Activated naive CD4-positive, alpha-beta T cell treated with anti-CD3 and anti-CD28 coated beads for 36 hours (primary cell): ENCODE results near the gene TSPAN14. TPM values are rescaled to one million over a fixed set of nuclear protein-coding genes. Genes with fewer than 3 reads are reported as not detected.

ENCODE experiments used
- CTCF ChIA-PET: fragments of 350-600 bp; sonication (Branson Sonifier 250); formaldehyde crosslinking; loops from one replicate; lab custom pipeline; 2021; ENCODE audit warnings: antibody characterized with exemption; lab: Charles Lee
- DNase-seq: peaks from one replicate; pipeline ENCODE4 v3.0.0-alpha.2; 2020
- H3K27ac Mint-ChIP-seq: one replicate; pipeline ENCODE4 v1.8.0; 2021; ENCODE audit warnings: mild to moderate bottlenecking, mixed read lengths
- H3K27me3 Mint-ChIP-seq: one replicate; pipeline ENCODE4 v1.8.0; 2021; ENCODE audit warnings: low read depth, mixed read lengths
- H3K36me3 Mint-ChIP-seq: one replicate; pipeline ENCODE4 v1.8.0; 2021; ENCODE audit warnings: low read depth, mixed read lengths
- H3K4me1 Mint-ChIP-seq: one replicate; pipeline ENCODE4 v1.8.0; 2021; ENCODE audit warnings: low read depth, mixed read lengths
- H3K4me3 Mint-ChIP-seq: one replicate; pipeline ENCODE4 v1.8.0; 2021; ENCODE audit warnings: mild to moderate bottlenecking, moderate library complexity, mixed read lengths
- H3K9me3 Mint-ChIP-seq: one replicate; pipeline ENCODE4 v1.8.0; 2021; ENCODE audit warnings: mixed read lengths
- intact Hi-C: fragments of 100-400 bp; cut with micrococcal nuclease; formaldehyde crosslinking; loops from one replicate; pipeline ENCODE4 v1.15.1; 2023
- total RNA-seq, 2 experiments: library from RNA; stranded (reverse); gene quantifications; one replicate each; pipeline ENCODE4 v1.2.3, GENCODE V29; 2021

TSPAN14 gene
- total RNA-seq, 2 experiments from 2014 or later: 33.5 to 35.5 TPM

DNA sequence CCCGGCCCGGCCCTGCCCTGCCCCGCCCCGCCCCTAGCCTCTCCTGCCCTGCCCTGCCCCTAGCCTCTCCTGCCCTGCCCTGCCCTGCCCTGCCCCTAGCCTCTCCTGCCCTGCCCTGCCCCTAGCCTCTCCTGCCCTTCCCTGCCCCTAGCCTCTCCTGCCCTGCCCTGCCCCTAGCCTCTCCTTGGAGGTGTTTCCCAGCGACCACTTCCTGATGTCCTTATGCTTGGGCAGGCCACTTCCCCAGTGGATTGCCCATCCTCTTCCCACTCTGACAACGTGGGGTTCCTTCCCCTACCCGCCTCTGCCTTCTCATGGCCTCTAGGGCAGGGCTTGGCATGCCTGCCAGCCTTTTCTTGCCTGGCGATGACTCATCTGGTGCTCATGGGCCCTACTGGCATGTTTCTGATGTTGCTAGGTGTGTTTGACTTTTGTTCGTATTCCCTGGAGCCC, 24.6 kb upstream of the TSPAN14 start:
- DNase-seq: no peak

DNA sequence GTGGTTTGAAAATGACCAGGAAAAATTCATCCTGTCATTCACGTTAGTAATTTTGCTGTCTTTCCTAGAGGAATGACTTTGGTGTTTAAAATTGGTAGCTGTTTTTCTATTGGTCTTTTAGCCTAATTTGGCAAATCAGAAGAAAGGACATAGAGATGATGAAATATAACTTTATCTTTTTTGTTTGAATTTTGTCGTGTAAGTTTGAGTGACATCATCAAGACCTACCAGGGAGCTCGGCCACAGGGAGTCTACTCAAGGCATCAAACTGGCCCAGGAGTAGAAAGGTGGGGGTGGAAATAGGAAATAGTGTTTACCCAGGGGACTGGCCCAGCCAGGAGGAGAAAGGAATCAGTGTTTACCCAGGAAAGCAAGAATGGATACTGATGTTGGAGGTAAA, 21.0 kb upstream of the TSPAN14 start:
- Mint-ChIP-seq H3K36me3 (peaks cover 4% of the 10 kb centered on the region), H3K9me3 (no peaks in the 10 kb centered on the region), H3K4me3 (no peak overlapping the region), H3K27ac (no peak overlapping the region), H3K4me1 (peaks cover 4% of the 10 kb centered on the region), H3K27me3 (no peaks in the 10 kb centered on the region)
- CTCF ChIA-PET: interaction anchor here (2.0 kb wide), 1 partner anchor 11 kb away, joined by 7 read pairs; no protein-coding TSS in a partner anchor
- intact Hi-C loops: no loop called here
- no peak for DNase-seq

More for the DNA sequence above, 24.6 kb upstream of the TSPAN14 start:
- Mint-ChIP-seq H3K9me3 (no peaks in the 10 kb centered on the region), H3K36me3 (peaks cover 15% of the 10 kb centered on the region), H3K27me3 (no peaks in the 10 kb centered on the region), H3K4me3 (no peak overlapping the region), H3K4me1 (peaks cover 4% of the 10 kb centered on the region), H3K27ac (no peak overlapping the region)
- intact Hi-C loops: no loop called here
- CTCF ChIA-PET: interaction anchor here (0.6 to 1.8 kb wide), 3 partner anchors 15 to 76 kb away, joined by 4 to 5 read pairs (median 5); no protein-coding TSS in a partner anchor

DNA sequence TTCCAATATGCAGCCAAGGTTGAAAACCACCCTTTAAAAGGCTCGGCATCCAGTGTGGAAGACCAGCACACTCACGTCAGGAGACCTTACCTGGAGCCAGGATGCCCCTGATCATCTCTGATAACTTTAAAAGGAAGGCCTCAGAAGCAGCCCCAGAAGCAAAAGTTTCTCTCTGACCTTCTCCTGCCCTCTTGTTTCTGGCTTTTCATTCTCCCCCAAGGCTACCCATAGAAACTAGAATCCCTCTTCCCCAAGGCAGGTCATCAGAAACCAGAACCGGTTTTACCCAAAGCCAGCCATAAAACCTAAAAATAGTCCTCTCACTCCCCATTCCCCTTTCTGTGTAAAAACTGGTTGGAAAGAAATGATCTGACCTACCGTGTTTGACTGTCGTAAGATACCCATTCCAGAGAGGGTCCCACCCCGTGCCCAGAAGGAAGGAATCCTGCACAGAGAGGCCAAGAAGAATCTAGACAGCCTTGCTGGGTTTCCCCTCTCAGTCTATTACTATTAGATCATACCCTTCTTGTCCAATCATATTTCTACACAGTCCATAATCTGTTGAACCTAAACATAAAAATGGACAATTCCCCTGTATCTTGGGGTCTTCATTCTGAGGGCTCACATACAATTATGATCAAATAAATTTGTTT, 17.5 kb upstream of the TSPAN14 start:
- intact Hi-C loops: no loop called here
- Mint-ChIP-seq H3K27me3 (no peaks in the 10 kb centered on the region), H3K4me1 (no peaks in the 10 kb centered on the region), H3K27ac (no peak overlapping the region), H3K36me3 (no peaks in the 10 kb centered on the region), H3K9me3 (no peaks in the 10 kb centered on the region), H3K4me3 (no peak overlapping the region)
- CTCF ChIA-PET: interaction anchor here (0.7 to 2.4 kb wide), 5 partner anchors 8 to 69 kb away, joined by 3 to 10 read pairs (median 4); no protein-coding TSS in a partner anchor
- no peak for DNase-seq

DNA sequence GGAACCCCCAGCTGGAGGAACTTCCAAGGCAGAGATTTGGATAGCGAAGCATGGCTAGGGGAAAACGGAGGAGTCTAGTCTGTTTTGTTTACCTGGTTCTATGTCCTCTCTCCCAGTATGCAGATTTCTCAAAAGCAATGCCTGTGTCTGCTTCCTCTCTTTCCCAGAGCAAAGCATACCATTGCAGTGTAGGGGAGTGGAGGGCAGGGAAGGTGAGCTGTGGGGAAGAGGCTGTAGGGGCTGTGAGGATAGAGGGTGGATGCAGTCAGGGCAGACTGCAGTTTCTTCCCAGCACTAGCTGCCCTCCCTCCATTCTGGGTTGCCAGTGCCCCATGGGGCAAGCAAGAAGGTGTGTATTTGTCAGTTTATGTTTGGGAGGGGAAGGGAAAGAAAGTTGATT, 16.9 kb upstream of the TSPAN14 start:
- H3K4me1 Mint-ChIP-seq: no peaks in the 10 kb centered on the region
- H3K36me3 Mint-ChIP-seq: no peaks in the 10 kb centered on the region
- no peaks in the 10 kb centered on the region for H3K9me3 Mint-ChIP-seq
- intact Hi-C loops: no loop called here
- DNase-seq: no peak
- H3K4me3 Mint-ChIP-seq: no peak overlapping the region
- no peak overlapping the region for H3K27ac Mint-ChIP-seq
- CTCF ChIA-PET: interaction anchor here (2.1 kb wide), 1 partner anchor 59 kb away, joined by 10 read pairs; no protein-coding TSS in a partner anchor
- no peaks in the 10 kb centered on the region for H3K27me3 Mint-ChIP-seq

DNA sequence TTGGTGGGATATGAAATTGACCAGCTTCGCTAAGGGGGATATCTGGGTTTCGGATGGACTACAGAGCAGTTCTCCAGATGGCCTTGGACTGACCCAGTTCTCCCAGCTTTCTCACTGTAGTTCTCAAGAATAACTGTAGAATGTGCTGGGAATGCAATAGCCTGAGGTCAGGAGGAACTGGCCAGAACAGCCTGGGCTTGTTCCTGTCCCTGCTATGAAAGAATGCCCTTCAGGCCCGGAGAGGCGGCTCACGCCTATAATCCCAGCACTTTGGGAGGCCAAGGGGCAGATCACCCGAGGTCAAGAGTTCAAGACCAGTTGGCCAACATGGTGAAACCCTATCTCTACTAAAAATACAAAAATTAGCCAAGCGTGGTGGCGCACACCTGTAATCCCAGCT, 12.3 kb upstream of the TSPAN14 start:
- intact Hi-C loops: loop anchor here (5.0 kb wide), 1 partner anchor 575 kb away; no protein-coding TSS in a partner anchor
- CTCF ChIA-PET: interaction anchor here (1.9 to 24.3 kb wide), 2 partner anchors 64 kb away, joined by 5 to 916 read pairs; no protein-coding TSS in a partner anchor
- Mint-ChIP-seq H3K27me3 (no peaks in the 10 kb centered on the region), H3K4me3 (no peak overlapping the region), H3K4me1 (peaks cover 32% of the 10 kb centered on the region), H3K27ac (no peak overlapping the region), H3K36me3 (no peaks in the 10 kb centered on the region), H3K9me3 (no peaks in the 10 kb centered on the region)
- no peak for DNase-seq

DNA sequence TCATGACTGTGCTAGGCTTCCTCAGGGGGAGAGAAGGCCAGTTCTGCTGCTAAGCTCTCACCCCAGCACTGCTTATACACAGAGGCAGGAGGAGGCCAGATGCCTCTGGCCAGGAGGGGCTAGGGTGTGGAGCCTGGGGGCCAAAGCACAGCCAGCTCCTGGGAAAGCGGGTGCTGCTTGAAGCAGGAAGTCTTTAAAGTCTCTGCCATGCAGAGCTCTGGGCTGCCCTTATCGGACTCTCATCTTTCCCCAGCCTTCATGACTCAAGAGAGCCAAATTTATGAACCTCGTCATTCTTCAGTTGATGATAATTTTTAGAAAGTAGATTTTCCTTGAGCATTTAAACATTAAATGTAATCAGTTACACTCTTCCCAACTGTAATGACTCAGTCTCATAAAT, 11.2 kb upstream of the TSPAN14 start:
- no peak for DNase-seq
- CTCF ChIA-PET: interaction anchor here (0.6 to 24.3 kb wide), 6 partner anchors 30 to 313 kb away, joined by 3 to 916 read pairs (median 15); no protein-coding TSS in a partner anchor
- Mint-ChIP-seq H3K27me3 (no peaks in the 10 kb centered on the region), H3K36me3 (no peaks in the 10 kb centered on the region), H3K4me1 (peaks cover 41% of the 10 kb centered on the region), H3K4me3 (no peak overlapping the region), H3K9me3 (no peaks in the 10 kb centered on the region), H3K27ac (no peak overlapping the region)
- intact Hi-C loops: loop anchor here (1.0 to 5.0 kb wide), 3 partner anchors 60 to 574 kb away; no protein-coding TSS in a partner anchor

DNA sequence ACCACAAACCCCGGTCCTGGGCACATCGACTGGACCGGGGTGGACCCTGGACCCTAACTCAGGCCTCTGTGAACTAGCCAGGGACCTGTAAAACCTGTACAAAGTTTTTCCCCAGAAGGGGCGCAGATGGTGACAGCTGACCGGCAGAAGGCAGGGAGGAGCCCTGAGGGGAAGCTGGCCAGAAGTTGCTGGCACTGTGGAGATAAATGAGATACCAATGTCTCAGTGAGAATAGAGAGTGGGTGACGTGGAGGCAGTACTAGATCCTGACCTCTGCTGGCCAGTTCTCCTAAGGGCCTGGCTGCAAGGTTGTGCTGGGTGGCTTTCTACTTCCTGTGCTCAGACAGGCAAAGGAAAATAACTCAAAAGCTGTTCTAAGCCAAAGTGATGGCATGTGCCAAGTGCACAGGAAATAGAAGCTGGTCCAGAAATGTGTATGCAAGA, 10.6 kb upstream of the TSPAN14 start:
- CTCF ChIA-PET: interaction anchor here (0.6 to 24.3 kb wide), 40 partner anchors 8 to 1256 kb away, joined by 3 to 916 read pairs (median 6); no protein-coding TSS in a partner anchor
- H3K4me3 Mint-ChIP-seq: no peak overlapping the region
- no peaks in the 10 kb centered on the region for H3K27me3 Mint-ChIP-seq
- no peaks in the 10 kb centered on the region for H3K36me3 Mint-ChIP-seq
- intact Hi-C loops: loop anchor here (1.0 to 5.0 kb wide), 3 partner anchors 60 to 574 kb away; no protein-coding TSS in a partner anchor
- no peaks in the 10 kb centered on the region for H3K9me3 Mint-ChIP-seq
- DNase-seq: peak; percentile 58
- H3K4me1 Mint-ChIP-seq: peaks cover 48% of the 10 kb centered on the region
- peak overlapping the region; percentile 37 for H3K27ac Mint-ChIP-seq

DNA sequence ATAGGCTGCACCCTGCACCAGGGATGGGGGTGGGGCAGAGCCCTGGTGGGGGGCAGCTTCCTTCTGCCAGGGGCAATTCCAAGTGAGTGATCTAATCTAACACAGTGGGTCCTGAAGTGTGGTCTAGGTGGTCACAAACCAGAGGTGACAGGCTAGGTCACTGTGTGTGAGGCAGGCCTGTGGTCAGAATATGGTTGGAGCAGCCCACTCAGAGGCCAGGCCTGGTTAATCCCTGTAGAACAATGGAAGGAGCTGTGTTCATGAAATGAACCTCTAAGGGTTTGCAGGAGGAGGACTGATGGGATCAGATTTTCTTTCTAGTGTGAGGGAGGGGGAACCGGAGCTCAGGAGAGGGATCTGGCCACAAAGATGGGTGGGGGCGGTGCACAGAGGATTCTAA, 10.0 kb upstream of the TSPAN14 start:
- H3K27ac Mint-ChIP-seq: peak overlapping the region; percentile 61
- peaks cover 54% of the 10 kb centered on the region for H3K4me1 Mint-ChIP-seq
- H3K4me3 Mint-ChIP-seq: no peak overlapping the region
- DNase-seq: no peak
- CTCF ChIA-PET: interaction anchor here (0.6 to 24.3 kb wide), 43 partner anchors 8 to 1255 kb away, joined by 3 to 916 read pairs (median 6); no protein-coding TSS in a partner anchor
- no peaks in the 10 kb centered on the region for H3K9me3 Mint-ChIP-seq
- H3K27me3 Mint-ChIP-seq: no peaks in the 10 kb centered on the region
- H3K36me3 Mint-ChIP-seq: no peaks in the 10 kb centered on the region
- intact Hi-C loops: loop anchor here (1.0 to 5.0 kb wide), 9 partner anchors 36 to 573 kb away; partner anchors contain the start of gene PRXL2A

DNA sequence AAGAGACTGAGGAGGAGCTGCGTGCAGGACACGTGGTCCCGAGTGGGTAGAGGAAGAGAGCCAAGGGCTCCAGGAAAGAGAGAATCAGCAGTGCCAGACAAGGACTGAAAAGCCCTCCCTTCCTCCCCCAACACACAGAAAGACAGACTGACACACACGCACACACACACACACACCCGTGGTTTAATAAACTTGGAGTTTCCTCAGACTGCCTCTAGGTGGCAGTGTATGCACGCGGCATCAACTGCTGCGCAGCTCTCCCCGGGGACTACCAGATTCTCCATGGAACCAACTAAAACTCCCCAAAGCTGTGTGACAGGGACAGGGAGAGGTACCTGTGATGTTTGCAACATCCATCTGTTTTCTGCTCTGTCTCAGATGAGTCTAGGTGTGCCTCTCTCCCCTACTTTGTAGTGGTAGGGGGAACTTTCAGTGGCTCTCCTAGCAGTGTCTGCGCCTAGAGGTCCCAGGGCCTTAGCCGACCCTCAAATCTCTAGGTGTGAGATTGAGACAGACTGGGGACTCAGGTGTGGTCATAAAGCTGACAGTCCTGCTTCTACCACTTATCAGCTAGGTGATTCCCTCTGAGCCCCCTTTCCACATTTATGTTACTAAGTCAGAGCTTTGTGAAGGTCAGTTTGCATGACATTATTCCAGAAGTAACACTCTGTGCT, 9.3 kb upstream of the TSPAN14 start:
- no peaks in the 10 kb centered on the region for H3K9me3 Mint-ChIP-seq
- no peak overlapping the region for H3K4me3 Mint-ChIP-seq
- CTCF ChIA-PET: interaction anchor here (0.6 to 24.3 kb wide), 47 partner anchors 9 to 735 kb away, joined by 3 to 916 read pairs (median 5); partner anchors contain the start of gene PRXL2A
- peaks cover 59% of the 10 kb centered on the region for H3K4me1 Mint-ChIP-seq
- H3K36me3 Mint-ChIP-seq: no peaks in the 10 kb centered on the region
- H3K27ac Mint-ChIP-seq: peak overlapping the region; percentile 61
- H3K27me3 Mint-ChIP-seq: no peaks in the 10 kb centered on the region
- intact Hi-C loops: loop anchor here (1.0 to 5.0 kb wide), 9 partner anchors 36 to 573 kb away; partner anchors contain the start of gene PRXL2A
- DNase-seq: peak; percentile 82

DNA sequence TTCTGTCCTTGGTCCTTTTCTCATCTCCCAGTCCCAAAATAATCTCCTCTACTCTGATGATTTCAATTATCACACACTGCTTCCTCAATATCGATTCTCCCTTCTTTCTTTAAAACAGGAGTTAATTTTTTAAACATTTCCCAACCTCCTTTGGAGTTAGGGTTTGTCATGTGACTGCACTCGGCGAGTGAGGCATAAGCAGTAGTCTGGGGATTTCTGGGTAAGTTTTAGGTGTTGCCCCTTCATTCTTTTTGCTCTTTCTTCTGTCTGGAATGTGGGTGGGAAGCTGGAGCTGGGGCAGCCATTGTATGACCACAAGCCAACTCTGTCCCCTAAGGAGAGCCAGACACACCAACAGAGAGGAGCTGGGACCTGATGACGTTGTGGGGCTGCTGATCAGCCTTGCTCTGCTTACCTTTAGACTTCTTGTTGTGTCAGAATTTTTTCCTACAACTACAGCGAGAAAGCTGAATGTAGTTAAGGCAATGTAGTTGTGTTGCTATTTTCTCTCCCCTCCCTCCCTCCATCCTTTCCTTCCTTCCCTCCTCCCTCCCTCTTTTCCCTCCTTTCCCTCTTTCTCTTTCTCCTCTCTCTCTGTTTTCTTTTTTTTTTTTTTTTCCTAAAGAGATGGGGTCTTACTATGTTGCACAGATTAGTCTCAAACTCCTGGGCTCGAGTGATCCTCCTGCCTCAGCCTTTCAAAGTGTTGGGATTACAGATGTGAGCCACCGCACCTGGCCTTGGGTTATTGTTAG, 6.5 kb upstream of the TSPAN14 start:
- Mint-ChIP-seq H3K4me1 (peaks cover 59% of the 10 kb centered on the region), H3K4me3 (peak overlapping the region; percentile 50), H3K36me3 (no peaks in the 10 kb centered on the region), H3K9me3 (no peaks in the 10 kb centered on the region), H3K27ac (peak overlapping the region; percentile 88), H3K27me3 (no peaks in the 10 kb centered on the region)
- CTCF ChIA-PET: interaction anchor here (0.6 to 24.3 kb wide), 7 partner anchors 18 to 215 kb away, joined by 3 to 916 read pairs (median 3); partner anchors contain the start of gene PRXL2A
- peak; percentile 39 for DNase-seq
- intact Hi-C loops: no loop called here

DNA sequence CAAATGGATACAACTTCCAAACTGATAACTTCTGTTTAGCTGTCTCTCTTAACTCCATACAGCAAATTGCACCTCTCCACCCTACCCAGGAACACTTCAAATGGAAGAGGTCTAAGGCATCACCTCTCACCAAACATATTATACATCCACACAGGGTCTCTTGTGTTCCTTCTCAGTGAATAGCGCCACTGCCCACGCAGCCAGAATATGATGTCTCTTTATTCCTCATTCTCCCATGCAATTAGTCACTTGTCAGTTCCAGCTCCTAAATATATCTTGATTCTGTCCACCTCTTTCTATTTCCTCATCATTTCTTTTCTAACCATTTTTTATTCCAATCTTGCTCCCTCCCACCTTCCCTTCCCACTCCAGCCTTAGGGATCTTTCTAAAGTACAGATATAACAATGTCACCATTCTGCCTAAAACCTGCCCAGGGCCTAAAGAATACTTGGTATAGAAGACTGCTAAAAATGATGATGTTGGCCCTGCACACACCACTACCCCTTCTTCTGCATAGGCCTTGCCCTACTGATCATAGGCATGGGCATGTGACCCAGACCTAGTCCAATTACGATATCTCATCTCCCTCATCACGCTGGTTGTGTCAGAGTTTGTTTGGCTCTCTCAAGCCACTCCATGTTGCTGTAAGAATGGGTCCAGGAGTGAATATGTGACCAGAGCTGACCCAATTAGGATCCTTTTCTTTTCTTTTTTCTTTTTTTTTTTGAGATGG, 5.7 kb upstream of the TSPAN14 start:
- Mint-ChIP-seq H3K36me3 (no peaks in the 10 kb centered on the region), H3K27ac (peak overlapping the region; percentile 88), H3K4me3 (peak overlapping the region; percentile 50), H3K9me3 (no peaks in the 10 kb centered on the region), H3K27me3 (no peaks in the 10 kb centered on the region), H3K4me1 (peaks cover 61% of the 10 kb centered on the region)
- DNase-seq: no peak
- CTCF ChIA-PET: interaction anchor here (0.6 to 24.3 kb wide), 10 partner anchors 10 to 570 kb away, joined by 3 to 916 read pairs (median 3); partner anchors contain the start of gene PRXL2A
- intact Hi-C loops: no loop called here
